ENCODE data around the gene PDE2A. TPM values are rescaled to one million over a fixed set of nuclear protein-coding genes. Genes with fewer than 3 reads are reported as not detected.

PDE2A gene
- total and polyA plus RNA-seq, 2 donors (not counting 3 experiments of a cell fraction or from before 2014, with no cell fraction given): 14.8 to 16.8 TPM

GRCh38 chr11:72529068-72529467, 145.2 kb downstream of the PDE2A start:
- no peaks in the 10 kb centered on the region for H4K20me1 ChIP-seq (replicated peaks; ENCODE audit: control insufficient read depth, extremely low read depth, insufficient read depth, low read length)
- peaks cover 8 to 11% of the 10 kb centered on the region in 2 experiments for H3K27me3 ChIP-seq (ENCODE audit: control insufficient read depth in 2 of 2, insufficient read depth in 2 of 2, low read length in 2 of 2)
- no peak overlapping the region for H2AFZ ChIP-seq (ENCODE audit: low read depth, low read length)
- H3K4me1 ChIP-seq (ENCODE audit: control insufficient read depth, extremely low read depth, insufficient read depth, low read length): no peaks in the 10 kb centered on the region
- no peaks in the 10 kb centered on the region for H3K79me2 ChIP-seq (ENCODE audit: control insufficient read depth, insufficient read depth, low read length)
- H3K4me3 ChIP-seq (replicated peaks in 1 of 3; ENCODE audit: insufficient read depth in 1 of 3, low read depth in 1 of 3, low read length in 3 of 3): no peak overlapping the region
- TF ChIP-seq, protein P1, sequence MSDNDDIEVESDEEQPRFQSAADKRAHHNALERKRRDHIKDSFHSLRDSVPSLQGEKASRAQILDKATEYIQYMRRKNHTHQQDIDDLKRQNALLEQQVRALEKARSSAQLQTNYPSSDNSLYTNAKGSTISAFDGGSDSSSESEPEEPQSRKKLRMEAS (IDR thresholded peaks at IDR 0.05; ENCODE audit: insufficient read depth, insufficient read length): no peak
- TF ChIP-seq FOS (IDR thresholded peaks at IDR 0.05; ENCODE audit: borderline replicate concordance, insufficient read depth, low read length): no peak
- TF ChIP-seq JUN (IDR thresholded peaks at IDR 0.05; ENCODE audit: borderline replicate concordance, insufficient read depth, insufficient read length, low read depth): no peak
- TF ChIP-seq POLR2AphosphoS5 (IDR thresholded peaks at IDR 0.05; ENCODE audit: insufficient read depth, low read depth, low read length): no peak
- TF ChIP-seq EZH2 (IDR thresholded peaks at IDR 0.05; ENCODE audit: borderline replicate concordance, low read depth, low read length, severe bottlenecking): no peak
- no peak for TF ChIP-seq POLR2A (IDR thresholded peaks at IDR 0.05; ENCODE audit: low read depth, low read length)
- TF ChIP-seq CTCF (IDR thresholded peaks at IDR 0.05; ENCODE audit: extremely low read depth in 1 of 2, insufficient read depth in 1 of 2, low read depth in 1 of 2, low read length in 2 of 2): no peak
- TF ChIP-seq MYC (IDR thresholded peaks at IDR 0.05; ENCODE audit: low read depth, low read length): no peak
- TF ChIP-seq GATA2 (IDR thresholded peaks at IDR 0.05; ENCODE audit: insufficient read depth, insufficient read length, low read depth, low read length): no peak
- no peak overlapping the region for H3K9ac ChIP-seq (replicated peaks; ENCODE audit: extremely low read depth, insufficient read depth, low read length)
- CTCF ChIA-PET: interaction anchor here (0.9 kb wide), 1 partner anchor 74 kb away, joined by 3 read pairs; no protein-coding TSS in a partner anchor
- DNase-seq (ENCODE audit: low read depth, low spot score) (no peak), FAIRE-seq (no peak)
- BruUV-seq (replicated peaks): no TSS peak
- no peak overlapping the region for H3K4me2 ChIP-seq (ENCODE audit: insufficient read depth, low read length)
- H3K36me3 ChIP-seq (ENCODE audit: control insufficient read depth in 2 of 2, extremely low read depth in 1 of 2, insufficient read depth in 2 of 2, low read length in 2 of 2): no peaks in the 10 kb centered on the region
- no peaks in the 10 kb centered on the region for H3K9me3 ChIP-seq (replicated peaks; ENCODE audit: control insufficient read depth, insufficient read depth, low read length)
- H3K9me1 ChIP-seq (replicated peaks; ENCODE audit: control insufficient read depth, extremely low read depth, insufficient read depth, low read length): no peaks in the 10 kb centered on the region
- intact Hi-C loops (cut with micrococcal nuclease) (no loop called here), dilution Hi-C loops (cut with MboI; ENCODE audit: extremely low pct_ligation_motif_present, low sequenced_read_pairs) (no loop called here)
- POLR2A ChIA-PET: no interaction called here
- no peak overlapping the region for H3K27ac ChIP-seq (ENCODE audit: insufficient read depth, low read depth, low read length)

Measured in endothelial cell of umbilical vein (primary cell).